ENCODE data around the gene UBALD2.
"Not testable (repeated sequence)": the region's sequence is repeated elsewhere in the genome, so short reads cannot be mapped to it uniquely, and the experiment has no call there.

DNA sequence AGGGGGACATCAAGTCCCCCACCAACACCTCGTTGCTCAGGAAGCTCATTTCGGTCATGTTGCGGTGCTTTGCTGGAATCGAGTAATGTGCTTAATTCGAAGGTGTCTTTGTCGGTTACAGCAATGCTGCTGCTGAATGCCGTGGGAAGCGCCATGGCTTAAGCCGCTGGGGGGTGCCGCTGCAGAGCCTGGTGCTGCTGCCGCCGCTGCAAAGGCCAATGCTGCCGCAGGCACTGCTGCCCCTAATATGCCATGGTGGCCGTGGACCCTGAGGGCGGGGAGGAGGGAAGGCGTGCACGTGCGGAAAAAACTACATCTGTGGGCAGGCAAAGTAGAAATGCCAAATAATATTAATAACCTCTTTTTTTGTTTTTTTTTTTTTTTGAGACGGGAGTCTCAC, 38.4 kb upstream of the UBALD2 start:
- TF ChIP-seq, protein P1, sequence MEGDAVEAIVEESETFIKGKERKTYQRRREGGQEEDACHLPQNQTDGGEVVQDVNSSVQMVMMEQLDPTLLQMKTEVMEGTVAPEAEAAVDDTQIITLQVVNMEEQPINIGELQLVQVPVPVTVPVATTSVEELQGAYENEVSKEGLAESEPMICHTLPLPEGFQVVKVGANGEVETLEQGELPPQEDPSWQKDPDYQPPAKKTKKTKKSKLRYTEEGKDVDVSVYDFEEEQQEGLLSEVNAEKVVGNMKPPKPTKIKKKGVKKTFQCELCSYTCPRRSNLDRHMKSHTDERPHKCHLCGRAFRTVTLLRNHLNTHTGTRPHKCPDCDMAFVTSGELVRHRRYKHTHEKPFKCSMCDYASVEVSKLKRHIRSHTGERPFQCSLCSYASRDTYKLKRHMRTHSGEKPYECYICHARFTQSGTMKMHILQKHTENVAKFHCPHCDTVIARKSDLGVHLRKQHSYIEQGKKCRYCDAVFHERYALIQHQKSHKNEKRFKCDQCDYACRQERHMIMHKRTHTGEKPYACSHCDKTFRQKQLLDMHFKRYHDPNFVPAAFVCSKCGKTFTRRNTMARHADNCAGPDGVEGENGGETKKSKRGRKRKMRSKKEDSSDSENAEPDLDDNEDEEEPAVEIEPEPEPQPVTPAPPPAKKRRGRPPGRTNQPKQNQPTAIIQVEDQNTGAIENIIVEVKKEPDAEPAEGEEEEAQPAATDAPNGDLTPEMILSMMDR (IDR thresholded peaks at IDR 0.05), result not testable (repeated sequence)
- not testable (repeated sequence) for TF ChIP-seq POLR2A, POLR2AphosphoS5, EP300 (IDR thresholded peaks at IDR 0.05)
